UCSD-AML1 (cell line): ENCODE measurements around the gene TBC1D1.

ENCODE experiments used
- DNase-seq: peaks from one replicate; lab custom pipeline; 2025; ENCODE audit not compliant: unreplicated experiment; lab: John Stamatoyannopoulos, UW

Gene TBC1D1

GRCh38 chr4:38162240-38162784, 271.4 kb downstream of the TBC1D1 start:
- DNase-seq, result no peak

- DNase-seq, result no peak
Measured at GRCh38 chr4:38163216-38164006, 272.5 kb downstream of the TBC1D1 start.

GRCh38 chr4:38164346-38164745, 273.5 kb downstream of the TBC1D1 start:
- DNase-seq, result no peak

GRCh38 chr4:38166082-38166481, 275.2 kb downstream of the TBC1D1 start:
- DNase-seq, result peak; percentile 57

- DNase-seq, result no peak
Measured at GRCh38 chr4:38166768-38167167, 275.9 kb downstream of the TBC1D1 start.

- no peak for DNase-seq
Measured at GRCh38 chr4:38167973-38168372, 277.1 kb downstream of the TBC1D1 start.

- no peak for DNase-seq
Measured at GRCh38 chr4:38169524-38169923, 278.6 kb downstream of the TBC1D1 start.

GRCh38 chr4:38170338-38171169, 279.7 kb downstream of the TBC1D1 start:
- DNase-seq, result no peak

GRCh38 chr4:38172078-38172477, 281.2 kb downstream of the TBC1D1 start:
- no peak for DNase-seq

GRCh38 chr4:38173935-38174518, 283.1 kb downstream of the TBC1D1 start:
- no peak for DNase-seq

- DNase-seq, result no peak
Measured at GRCh38 chr4:38174801-38175200, 283.9 kb downstream of the TBC1D1 start.

- DNase-seq, result no peak
Measured at GRCh38 chr4:38176165-38176564, 285.3 kb downstream of the TBC1D1 start.

- peak; percentile 67 for DNase-seq
Measured at GRCh38 chr4:38177035-38177546, 286.2 kb downstream of the TBC1D1 start.

GRCh38 chr4:38177641-38178391, 286.9 kb downstream of the TBC1D1 start:
- peak; percentile 21 for DNase-seq

GRCh38 chr4:38178392-38178995, 287.6 kb downstream of the TBC1D1 start:
- no peak for DNase-seq

GRCh38 chr4:38179690-38180377, 288.9 kb downstream of the TBC1D1 start:
- DNase-seq, result peak; percentile 68

- no peak for DNase-seq
Measured at GRCh38 chr4:38180456-38180855, 289.6 kb downstream of the TBC1D1 start.

GRCh38 chr4:38181286-38181685, 290.4 kb downstream of the TBC1D1 start:
- no peak for DNase-seq

GRCh38 chr4:38182334-38182998, 291.6 kb downstream of the TBC1D1 start:
- DNase-seq, result no peak
